Suppressor macrophage treated with lipopolysaccharide for 1 hour (primary cell): Measurements from ENCODE around the gene GPI.
A peak's percentile ranks its signal among the peaks of the same experiment; 100 is the strongest.
"Not testable (repeated sequence)": the region's sequence is repeated elsewhere in the genome, so short reads cannot be mapped to it uniquely, and the experiment has no call there.

Experiments
- DNase-seq, 3 donors: peaks; one replicate each; pipeline ENCODE4 v3.0.0-alpha.2; 2020 to 2022

The GPI gene

DNA sequence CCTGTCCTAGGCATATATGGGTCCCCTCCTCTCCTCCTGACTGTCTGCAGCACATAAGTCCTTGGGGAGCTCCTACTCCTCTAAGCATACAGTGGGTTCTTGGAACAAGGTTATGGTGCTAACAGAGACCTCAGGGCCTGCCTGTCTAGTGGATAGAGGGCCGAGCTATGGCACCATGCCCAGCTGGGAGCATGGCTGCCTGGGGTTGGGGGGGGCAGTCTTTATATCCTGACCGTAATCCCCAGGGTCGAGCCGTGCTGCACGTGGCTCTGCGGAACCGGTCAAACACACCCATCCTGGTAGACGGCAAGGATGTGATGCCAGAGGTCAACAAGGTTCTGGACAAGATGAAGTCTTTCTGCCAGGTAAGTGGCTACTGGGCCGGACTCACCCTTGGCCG, 3.3 kb downstream of the GPI start:
- DNase-seq, result no peak

DNA sequence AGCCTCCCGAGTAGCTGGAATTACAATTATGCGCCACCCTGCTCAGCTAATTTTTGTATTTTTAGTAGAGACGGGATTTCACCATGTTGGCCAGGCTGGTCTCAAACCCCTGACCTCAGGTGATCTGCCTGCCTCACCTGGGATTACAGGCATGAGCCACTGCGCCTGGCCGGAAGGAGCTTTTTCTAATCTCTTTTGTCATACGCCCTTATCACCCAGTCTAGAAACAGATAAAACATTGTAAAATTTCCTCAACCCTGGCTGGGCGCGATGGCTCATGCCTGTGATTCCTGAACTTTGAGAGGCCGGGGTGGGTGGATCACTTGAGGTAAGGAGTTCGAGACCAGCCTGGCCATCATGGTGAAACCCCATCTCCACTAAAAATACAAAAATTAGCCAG, 4.2 kb downstream of the GPI start:
- DNase-seq, result not testable (repeated sequence)

DNA sequence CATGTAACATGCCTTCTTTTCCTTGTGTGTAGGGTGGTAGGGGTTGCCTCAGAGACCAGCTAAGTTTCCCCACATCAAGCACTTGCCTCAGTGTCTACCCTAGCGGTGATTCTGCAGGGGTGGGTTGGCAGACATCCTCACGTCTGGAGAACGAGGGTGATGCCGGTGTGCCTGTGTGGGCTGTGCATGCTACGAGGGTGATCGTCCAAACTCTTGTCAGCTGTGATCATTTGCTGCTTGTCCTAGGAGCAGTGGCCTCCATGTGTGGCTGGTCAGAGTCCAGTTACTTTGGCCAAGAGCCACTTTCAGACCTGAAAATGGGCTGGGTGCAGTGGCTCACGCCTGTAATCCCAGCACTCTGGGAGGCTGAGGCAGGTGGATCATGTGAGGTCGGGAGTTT, 5.1 kb downstream of the GPI start:
- DNase-seq, result no peak

DNA sequence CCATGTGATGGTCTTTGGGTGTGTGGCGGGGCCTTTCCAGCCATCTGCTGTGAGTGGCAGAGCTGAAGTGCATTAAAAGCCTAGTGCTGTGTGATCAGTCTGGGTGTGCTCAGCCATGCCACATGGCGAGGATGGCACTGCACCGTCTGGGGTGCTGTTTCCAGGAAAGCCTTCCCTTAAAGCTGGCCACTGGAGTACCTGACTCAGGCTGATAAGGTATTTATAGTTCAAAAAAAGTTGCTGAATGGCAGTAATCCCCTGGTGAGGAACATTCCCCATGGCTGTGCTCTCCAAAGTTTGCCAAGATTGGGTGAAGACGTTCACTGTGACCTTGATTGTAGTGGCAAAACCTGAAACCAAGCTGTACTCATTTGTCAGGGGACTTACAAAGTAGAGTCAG, 6.0 kb downstream of the GPI start:
- no peak for DNase-seq

DNA sequence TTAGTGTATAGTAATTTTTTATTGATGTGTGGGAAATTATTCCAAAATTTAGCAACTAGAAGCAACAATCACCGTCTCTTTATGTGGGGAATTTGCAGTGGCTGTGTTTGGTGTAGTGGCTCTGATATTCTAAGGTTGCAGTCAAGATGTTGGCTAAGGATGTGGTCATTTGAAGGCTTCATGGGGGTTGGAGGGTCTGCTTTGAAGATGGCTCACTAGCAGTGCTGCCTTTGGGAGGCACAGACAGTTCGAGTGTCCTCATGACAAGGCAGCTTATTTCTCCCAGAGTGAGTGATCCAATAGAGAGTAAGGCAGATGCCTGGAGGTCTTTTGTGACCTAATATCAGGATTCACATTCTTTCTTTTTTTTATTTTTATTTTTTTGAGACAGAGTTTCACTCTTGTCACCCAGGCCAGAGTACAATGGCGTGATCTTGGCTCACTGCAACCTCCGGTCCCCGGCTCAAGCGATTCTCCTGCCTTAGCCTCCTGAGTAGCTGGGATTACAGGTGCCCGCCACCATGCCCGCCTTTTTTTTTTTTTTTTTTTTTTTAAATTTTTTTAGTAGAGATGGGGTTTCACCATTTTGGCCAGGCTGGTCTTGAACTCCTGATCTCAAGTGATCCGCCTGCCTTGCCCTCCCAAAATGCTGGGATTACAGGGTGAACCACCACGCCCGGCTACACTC, 8.7 kb downstream of the GPI start:
- no peak for DNase-seq

DNA sequence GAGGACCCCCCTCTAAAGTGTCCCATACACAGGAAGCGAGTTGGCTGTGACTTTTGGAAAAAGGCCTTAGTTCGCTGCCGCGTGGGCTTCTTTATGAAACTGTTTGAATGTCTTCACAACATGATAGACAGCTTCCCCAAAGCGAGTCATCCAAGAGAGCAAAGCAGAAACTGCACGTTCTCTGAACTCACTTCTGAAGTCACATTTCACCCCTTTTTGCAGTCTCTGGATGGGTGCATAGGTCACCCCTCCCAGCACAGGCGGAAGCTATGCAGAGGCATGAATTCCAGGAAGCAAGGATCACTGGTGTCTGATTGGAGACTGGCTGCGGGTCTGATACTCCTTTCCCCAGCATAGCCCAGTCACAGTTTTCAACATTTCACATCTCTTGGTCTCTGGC, 10.6 kb downstream of the GPI start:
- DNase-seq, result peak in 1 of 3 donors; percentile 12

DNA sequence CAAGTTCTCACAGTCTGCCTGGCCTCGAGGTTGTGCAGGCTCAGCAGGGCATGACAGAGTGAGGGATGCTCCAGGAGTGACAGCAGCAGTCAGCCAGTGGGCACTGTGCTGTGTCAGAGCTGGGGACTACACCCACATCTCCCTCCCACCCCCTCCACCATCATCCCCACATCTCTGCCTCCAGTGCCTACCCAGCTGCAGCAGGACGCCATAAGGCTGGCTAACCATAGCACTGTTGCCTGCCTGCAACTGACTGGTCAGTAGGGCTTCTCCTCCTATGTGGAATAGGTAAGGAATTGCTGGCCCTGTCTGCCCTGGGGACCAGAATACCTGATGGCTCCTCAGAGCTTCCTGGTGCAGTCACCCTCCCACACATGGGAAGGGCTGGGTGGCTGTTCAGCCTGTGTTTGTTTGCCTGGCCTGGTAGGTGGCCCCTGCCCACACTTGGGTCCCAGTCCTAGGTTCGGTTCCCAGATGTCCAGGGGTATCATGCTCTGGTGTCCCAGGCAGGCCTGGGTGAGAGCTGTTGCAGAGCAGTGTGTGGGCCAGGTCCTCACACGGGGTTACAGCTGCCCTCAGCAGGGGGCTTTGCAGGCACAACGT, 15.7 kb downstream of the GPI start:
- no peak for DNase-seq

DNA sequence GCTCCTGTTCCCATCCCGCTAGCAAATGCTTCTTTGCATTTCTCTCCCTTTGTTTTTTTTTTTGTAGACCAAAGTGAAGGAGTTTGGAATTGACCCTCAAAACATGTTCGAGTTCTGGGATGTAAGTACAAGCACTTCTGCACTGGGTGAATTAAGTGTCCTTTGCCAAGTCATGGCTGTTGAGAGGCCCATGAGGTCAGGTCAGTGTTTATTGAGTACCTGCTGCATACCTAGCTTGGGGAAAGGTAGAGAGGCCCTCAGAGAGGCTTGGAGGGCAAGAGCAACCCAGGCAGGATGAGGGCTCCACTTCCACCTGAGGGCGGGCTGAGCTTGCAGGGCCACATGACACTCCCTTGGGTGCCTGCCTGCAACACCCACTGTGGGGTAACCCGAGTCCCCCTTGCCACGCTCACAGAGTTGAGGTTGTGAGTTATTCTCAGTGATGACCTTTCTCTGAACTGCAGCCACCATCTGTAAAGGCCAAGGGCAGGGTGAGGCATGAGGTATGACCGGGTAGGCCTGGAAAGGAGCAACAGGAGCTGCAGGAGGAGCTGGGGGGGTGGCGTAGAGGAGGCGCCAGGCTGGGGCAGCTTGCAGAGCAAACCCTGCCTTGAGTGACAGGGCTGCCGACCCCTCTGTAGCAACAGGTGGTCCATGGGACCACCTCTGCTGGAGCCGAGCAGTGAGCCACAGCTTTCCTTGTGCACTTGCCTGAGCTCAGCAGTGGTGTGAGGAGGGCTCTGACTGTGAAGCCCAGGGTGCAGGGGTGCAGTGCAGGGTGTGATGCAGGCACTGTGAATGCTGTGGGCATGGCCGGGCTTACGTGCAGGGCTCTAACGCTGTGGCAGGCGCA, 16.6 kb downstream of the GPI start:
- DNase-seq, result no peak

DNA sequence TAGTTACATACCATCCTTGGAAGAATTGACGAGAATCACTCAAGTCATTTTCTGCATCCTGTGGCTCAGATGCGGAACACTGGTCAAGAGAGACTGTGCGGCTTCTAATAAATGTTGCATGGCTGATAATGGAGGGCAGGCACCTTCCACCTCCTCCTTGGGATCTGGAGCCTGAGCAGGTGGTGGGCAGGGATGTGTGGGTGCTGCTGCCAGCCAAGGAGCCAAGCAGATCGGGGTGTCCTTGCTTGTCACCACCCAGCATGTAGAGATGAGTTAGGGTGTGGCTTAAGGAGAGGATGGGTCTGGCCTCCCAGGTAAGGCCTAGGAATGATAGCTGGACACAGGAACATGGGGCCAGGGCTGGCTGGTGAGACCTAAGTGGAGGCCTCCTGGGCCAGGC, 17.5 kb downstream of the GPI start:
- no peak for DNase-seq

DNA sequence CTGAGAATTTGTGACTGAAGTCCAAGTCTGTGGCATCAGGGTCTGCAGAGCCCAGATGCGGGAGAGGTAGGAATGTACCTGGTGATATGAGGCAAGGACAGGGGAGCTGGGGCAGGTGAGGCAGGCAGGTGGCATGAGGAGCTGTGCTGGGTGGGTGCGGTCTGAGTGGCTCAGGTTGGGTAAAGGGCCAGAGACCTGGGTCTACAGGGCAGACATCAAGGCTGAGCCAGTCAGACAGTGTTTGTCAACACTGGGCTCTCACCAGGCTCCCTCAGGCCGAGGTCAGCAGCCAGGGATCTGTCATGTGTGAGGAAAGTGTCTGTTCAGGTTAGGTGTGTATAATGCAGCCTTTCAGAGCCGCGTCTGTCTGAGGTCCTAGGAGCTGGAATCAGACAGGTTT, 18.6 kb downstream of the GPI start:
- DNase-seq, result no peak

DNA sequence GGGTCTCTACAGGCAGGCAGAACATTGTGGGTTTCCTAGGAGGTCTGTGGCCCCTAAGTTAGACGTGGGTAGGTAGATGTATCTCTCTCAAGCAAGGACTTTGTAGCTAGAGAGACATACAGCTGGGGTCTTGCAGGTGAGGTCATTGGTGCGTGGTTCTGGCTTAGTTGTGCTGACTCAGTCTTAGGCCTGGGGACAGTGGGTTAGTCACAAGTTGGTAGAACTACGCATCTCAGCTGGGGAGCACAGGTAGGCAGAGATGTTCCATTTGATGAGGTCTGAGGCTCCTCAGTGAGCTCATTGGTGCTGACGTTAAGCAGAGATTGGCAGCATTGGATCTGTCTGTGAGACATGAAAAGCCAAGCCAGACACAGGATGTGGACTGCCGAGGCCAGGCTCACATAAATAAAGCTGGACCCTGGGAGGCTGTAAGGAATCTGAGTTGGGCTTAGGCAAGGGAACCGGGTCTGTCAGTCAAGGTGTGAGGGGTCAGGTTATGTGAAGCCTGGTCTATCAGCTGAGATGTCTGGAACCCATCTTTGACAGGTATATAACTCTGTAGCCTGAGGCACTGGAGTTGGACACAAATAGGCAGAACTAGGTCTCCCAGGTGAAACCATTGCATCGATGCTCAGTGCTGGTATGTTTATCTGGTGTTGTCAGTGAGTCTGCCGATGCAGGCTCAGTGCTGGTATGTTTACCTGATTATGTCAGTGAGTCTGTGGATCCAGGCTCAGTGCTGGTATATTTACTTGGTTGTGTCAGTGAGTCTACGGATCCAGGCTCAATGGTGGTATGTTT, 21.8 kb downstream of the GPI start:
- DNase-seq, result no peak

DNA sequence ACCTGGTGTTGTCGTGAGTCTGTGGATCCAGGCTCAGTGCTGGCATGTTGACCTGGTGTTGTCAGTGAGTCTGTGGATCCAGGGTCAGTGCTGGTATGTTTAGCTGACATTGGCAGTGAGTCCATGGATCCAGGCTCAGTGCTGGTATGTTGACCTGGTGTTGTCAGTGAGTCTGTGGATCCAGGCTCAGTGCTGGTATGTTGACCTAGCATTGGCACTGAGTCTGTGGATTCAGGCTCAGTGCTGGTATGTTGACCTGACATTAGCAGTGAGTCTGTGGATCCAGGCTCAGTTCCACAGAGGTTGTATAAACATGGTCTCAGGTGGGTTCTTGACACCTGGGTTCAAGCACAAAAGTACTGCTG, 22.4 kb downstream of the GPI start:
- no peak for DNase-seq

DNA sequence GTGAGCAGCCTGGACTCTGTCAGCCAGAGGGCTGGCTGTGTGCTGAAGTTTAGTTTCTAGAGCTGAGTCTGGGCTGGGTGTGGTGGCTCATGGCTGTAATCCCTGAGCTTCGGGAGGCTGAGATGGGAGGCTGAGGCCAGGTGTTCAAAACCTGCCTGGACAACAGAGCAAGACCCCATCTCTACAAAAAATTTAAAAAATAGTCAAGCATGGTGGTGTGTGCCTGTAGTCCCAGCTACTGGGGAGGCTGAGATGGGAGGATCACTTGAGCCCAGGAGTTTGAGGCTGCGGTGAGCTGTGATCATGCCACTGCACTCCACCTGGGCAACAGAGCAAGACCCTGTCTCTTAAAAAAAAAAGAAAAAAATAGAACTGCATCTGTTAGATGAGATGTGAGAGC, 23.7 kb downstream of the GPI start:
- DNase-seq, result not testable (repeated sequence)

DNA sequence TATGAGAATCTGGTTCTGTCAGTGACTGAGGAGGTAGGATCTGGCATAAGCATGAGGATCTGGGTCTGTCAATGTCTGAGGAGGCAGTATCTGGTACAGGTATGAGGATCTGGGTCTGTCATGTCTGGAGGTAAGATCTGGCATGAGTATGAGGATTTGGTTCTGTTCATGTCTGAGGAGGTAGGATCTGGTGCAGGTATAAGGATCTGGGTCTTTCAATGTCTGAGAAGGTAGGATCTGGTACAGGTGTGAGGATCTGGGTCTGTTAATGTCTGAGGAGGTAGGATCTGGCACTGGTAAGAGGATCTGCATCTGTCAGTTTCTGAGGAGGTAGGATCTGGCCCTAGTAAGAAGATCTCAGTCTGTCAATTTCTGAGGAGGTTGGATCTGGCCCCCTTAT, 26.8 kb downstream of the GPI start:
- DNase-seq, result no peak

DNA sequence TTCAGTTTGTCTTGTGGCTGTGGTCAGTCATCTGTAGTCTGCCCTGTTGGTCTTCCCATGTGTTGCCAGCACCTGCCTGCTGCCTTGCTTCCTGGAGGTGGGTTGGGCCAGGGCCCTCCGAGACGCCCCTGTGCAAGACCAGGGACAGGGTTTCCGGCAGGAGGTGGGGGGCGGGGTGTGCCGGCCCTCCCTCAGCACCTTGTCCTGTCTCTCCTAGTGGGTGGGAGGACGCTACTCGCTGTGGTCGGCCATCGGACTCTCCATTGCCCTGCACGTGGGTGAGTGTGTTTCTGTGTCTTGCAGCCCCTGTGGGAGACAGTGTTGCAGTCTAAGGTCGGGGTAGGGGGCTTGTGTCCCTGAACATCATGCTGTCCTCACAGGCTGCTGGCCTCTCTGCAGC, 28.0 kb downstream of the GPI start:
- DNase-seq, result no peak

DNA sequence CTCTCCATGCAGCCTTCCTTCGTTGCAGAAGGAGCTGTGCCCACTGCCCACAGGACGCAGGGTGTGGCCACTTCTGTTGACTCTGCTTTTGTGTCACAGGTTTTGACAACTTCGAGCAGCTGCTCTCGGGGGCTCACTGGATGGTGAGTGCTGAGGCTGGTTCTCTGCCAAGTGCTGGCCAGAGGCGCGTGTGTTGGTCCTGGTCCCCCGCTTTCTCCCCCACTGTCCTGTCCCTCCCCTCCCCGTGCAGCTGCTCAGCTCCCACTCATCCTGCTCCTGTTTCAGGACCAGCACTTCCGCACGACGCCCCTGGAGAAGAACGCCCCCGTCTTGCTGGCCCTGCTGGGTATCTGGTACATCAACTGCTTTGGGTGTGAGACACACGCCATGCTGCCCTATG, 28.6 kb downstream of the GPI start:
- no peak for DNase-seq

DNA sequence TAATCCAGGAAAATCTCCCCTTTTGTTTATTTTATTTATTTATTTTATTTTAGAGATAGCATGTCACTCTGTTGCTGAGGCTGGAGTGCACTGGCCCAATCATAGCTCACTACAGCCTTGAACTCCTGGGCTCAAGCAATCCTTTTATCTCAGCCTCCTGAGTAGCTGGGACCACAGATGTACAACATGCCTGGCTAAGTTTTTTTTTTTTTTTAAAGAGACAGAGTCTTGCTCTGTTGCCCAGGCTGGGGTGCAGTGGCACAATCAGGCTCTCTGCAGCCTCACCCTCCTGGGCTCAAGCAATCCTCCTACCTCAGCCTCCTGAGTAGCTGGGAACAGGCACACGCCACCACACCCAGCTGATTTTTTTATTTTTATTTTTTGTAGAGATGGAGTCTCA, 32.9 kb downstream of the GPI start:
- DNase-seq, result no peak

DNA sequence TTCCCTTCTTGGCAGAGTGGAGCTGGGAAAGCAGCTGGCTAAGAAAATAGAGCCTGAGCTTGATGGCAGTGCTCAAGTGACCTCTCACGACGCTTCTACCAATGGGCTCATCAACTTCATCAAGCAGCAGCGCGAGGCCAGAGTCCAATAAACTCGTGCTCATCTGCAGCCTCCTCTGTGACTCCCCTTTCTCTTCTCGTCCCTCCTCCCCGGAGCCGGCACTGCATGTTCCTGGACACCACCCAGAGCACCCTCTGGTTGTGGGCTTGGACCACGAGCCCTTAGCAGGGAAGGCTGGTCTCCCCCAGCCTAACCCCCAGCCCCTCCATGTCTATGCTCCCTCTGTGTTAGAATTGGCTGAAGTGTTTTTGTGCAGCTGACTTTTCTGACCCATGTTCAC, 34.9 kb downstream of the GPI start:
- no peak for DNase-seq

DNA sequence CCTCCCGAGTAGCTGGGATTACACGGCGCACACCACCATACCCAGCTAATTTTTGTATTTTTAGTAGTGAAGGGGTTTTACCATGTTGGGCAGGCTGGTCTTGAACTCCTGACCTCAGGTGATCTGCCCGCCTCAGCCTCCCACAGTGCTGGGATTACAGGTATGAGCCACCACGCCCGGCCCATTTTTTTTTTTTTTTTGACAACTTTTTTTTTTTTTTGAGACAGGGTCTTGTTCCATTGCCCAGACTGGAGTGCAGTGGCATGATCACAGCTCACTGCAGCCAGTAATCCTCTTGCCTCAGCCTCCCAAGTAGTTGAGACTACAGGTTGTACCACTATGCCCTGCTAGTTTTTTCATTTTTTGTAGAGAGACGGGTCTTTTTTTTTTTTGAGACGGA, 35.8 kb downstream of the GPI start:
- DNase-seq, result not testable (repeated sequence)

DNA sequence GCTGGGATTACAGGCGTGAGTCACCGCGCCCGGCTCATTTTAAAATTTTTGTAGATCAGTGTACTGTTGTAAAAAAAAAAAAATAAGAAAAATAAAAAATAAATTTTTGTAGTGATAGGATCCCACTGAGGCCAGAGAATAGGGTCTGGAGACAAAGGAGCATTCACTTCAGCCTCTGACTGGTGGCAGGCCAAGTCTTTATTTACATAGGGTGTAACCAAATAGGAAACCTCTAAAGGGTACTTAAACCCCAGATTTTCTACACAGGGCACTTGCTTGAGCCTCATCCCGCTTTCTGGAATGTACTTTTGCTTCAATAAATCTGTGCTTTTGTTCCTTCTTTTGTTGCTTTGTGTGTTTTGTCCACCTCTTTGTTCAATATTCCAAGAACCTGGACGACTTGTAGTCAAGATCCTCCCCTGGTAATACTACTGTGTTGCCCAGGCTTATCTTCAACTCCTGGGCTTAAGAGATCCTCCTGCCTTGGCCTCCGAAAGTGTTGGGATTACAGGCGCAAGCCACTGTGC, 37.1 kb downstream of the GPI start:
- DNase-seq, result no peak

DNA sequence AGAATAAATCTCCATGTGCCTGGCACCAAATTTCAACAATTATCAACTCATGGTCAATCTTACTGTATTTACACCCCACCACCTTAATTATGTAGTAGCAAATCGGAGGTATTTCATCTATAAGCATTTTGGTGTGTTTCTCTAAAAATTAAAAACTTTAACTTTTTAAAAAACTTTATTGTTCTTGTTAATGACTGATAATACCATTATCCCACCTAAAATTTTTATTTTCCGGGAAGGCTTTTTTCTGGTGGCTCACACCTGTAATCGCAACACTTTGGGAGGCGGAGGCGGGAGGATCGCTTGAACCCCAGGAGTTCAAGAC, 38.8 kb downstream of the GPI start:
- DNase-seq, result no peak

DNA sequence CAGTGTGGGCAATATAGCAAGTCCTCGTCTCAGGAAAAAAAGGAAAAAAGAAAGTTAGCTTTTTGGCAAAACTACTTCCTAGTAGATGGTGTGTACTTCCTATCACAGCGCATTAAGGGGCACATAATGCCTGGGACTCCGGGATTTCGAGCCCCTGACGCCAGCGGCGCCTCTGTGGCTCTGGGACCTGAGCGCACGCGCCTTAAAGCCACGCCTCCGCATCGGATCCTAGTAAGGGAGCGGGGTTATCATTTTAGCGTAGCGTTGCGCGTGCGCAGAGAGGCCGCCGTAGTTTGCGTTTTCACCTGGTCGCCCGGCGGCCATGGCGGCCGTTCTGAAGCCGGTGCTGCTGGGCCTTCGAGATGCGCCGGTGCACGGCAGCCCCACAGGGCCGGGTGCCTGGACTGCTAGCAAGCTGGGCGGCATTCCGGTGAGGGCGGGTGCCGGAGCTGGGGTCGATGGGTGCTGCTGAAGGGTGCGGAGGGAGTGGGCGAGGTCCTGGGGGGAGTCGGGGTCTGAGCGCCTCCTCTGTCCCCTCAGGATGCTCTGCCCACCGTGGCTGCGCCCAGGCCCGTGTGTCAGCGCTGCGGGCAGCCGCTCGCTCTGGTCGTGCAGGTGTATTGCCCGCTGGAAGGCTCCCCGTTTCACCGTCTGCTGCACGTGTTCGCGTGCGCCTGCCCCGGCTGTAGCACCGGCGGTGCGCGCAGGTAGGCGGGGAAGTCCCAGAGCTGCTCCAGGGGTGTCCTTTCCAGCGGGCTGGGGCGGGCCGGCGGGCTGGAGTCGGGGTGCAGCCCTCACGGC, 39.3 kb downstream of the GPI start, which contains the start of gene PDCD2L:
Gene PDCD2L (plus strand): TSS at position 291 of the 801 bp plus-strand sequence. CDS start 32 bp downstream, at position 323.
- peak; percentile 92 to 96 (median 96) for DNase-seq
